Measurements from ENCODE around the gene MPP7.

GRCh38 chr10:28294809-28295208 is 8.1 kb downstream of the MPP7 start:
- no peak for TF ChIP-seq POLR2A (IDR thresholded peaks at IDR 0.05)
- no peak for TF ChIP-seq CTCF (IDR thresholded peaks at IDR 0.05)
- no peak for TF ChIP-seq POLR2AphosphoS5 (IDR thresholded peaks at IDR 0.05)

Data from suprapubic skin (tissue), 4 donors.